NCI-H2227 (cell line): ENCODE measurements around the gene CMA1.
"Not testable (repeated sequence)": the region's sequence is repeated elsewhere in the genome, so short reads cannot be mapped to it uniquely, and the experiment has no call there.

ENCODE experiments used
- DNase-seq: peaks from one replicate; lab custom pipeline; 2025; ENCODE audit not compliant: unreplicated experiment; lab: John Stamatoyannopoulos, UW

CMA1 gene

DNA sequence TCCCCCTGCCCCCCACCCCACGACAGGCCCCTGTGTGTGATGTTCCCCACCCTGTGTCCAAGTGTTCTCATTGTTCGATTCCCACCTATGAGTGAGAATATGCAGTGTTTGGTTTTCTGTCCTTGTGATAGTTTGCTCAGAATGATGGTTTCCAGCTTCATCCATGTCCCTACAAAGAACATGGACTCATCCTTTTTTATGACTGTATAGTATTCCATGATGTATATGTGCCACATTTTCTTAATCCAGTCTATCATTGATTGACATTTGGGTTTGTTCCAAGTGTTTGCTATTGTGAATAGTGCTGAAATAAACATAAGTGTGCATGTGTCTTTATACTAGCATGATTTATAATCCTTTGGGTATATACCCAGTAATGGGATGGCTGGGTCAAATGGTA is 37.6 kb downstream of the CMA1 start:
- not testable (repeated sequence) for DNase-seq

DNA sequence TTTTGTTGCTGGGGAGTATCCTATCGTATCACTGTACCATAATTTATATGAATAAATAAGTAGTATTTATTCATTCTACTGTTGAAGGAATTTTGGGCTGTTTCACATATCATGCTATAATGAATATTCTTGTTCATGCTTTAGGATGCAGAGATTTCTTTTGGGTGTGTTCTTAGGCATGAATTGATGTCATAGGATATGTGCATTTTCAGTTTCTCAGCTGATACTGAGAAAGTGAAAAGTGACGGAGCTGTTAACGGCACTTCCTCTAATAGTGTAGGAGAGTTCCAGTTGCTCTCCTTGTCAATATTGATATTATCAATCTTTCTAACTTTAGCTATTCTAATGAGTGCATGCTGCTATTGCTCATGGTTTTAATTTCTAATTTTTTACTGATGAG is 42.3 kb downstream of the CMA1 start:
- DNase-seq: no peak

DNA sequence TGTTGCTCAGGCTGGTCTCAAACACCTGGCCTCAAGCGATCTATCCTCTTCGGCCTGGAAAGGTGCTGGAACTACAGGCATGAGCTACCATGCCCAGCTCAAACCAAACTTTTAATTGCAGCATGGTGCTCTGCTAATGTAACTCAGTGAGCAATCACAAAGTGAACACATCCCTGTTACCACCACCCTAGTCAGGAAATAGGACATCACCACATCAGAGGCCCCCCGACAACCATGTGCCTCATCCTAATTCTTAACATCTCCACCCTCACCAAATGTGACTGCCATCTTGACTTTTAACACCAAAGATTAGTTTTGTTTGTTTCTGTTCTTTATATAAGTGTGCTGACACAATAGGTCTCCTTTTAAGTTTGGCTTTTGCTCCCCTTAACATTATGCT is 42.7 kb downstream of the CMA1 start:
- no peak for DNase-seq

DNA sequence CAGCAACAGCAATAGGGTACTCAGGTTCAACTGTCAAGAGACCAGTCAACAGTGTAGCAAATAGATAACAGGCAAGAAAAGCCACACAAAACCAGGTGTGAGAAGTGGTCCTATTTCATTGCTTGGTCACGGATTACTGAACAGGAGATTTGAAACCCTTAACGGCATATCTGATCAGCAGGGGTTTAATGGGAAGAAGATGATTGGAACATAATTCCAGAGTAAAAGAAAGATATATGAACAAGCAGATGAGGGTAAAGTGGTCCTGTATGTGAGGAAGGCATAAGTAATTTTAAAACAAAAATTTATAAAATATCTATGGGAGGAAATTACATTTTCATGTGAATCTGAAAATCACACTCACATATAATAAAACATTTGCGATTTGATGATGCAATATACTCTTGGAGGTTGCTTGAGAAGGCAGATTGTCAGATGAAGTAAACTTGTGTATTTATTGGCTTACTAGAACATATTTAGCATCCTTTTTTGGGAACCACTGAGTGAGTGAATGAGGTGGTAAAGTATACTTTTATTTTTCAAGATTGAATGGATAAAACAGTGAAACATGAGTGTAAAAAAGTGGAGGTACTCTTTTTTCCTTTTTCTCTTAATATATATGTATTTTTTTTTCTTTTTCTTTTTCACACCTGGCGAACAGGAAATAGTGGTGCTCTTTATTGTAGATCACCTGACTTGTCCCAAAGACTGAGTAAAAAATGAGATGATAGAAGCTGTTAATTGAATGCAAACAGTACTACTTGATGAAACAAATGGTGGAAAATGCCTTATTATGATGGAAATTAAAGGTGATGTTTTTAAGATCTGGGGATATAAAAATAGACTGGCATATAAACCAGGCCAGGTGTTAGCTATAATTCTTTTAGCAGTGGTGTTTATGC is 43.9 kb downstream of the CMA1 start:
- no peak for DNase-seq

DNA sequence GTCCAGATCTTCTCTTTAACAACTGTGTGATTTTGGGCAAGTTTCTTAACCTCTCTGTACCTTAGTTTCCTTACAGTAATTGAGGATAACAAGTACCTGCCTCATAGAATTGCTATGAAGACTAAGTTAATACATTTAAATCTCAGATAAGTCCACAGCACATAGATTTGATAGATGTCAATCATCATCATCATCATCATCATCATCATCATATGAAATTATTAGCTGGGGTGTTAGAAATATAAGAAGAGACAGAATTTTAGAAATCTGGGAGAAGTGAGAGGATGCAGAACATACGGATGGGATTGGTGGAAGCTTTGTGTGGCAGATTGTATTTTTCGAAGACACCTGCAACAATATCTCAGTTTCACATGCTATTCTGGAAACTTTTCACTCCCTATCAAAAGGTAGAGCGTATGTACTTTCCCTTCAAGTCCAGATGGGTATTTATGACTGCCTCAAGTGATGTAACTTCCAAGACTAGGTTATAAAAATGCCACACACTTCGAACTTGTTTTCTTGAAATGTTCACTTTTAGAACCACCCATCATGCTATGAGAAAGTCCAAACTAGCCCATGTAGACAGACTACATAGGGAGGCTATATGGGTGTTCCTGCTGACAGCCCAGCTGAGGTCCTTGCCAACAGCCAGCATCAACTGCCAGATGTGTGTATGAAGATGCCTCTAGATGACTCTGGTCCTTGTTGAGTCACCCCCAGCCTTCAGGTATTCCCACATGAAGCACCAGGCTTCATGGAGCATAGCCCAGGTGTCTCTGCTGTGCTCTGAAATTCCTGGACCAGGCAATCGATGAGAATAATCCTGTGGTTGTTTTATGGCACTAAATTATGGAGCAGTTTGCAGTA is 44.8 kb downstream of the CMA1 start:
- DNase-seq: no peak

DNA sequence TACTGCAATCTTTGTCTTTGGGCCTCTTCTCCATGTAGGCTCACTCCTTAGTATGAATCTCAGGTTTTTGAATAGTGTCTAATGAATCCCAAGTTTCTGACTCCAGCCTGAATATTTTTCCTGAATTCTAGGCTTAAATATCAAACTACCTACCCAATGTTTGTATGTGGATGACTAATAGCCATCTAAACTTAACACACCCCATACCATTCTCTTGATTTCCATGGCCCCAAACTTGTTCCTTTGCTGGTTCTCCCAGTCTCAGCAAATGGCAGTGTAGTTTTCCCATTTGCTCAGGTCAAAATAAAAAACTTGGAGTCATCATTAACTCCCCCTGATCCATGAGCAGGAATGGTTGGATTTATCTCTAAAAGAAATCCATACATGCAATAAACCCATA is 46.7 kb downstream of the CMA1 start:
- no peak for DNase-seq

DNA sequence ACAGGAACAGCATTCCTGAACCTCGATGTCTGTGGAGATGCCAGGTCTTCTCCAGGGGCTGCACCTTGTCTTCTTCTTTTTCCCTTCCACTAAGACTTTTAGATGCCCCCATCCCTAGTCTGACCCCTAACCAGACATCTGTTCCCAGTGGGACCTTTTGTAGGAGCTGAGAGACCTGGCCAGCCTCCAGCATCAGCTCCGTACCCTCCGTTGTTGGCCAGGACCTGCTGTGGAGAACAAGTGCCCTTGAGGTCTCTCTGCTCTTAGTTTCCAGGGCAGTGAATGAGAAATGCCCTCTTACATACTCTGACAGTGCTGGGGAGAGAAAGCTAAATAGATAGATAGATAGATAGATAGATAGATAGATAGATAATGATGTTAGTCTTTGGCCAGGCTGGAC is 48.7 kb downstream of the CMA1 start:
- no peak for DNase-seq

DNA sequence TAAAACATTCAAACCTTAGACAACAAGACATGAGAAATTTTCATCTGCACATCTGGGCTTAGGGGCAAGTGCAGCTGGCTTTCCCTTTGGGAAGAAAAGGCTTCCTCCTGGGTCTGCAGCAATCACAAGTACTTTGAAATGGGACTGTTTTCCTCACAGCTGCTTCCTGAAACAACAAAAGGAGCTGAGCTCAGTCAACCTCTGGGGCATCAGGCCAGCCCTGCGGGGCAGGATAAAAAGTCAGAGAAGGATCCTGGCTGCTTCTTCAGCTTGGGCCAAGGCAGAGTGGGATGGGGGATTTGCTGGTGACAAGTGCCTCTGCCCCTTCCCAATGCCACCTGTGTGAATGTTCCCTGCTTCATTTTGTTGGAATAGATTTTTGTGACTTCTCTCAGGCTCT is 49.3 kb downstream of the CMA1 start:
- DNase-seq: no peak

DNA sequence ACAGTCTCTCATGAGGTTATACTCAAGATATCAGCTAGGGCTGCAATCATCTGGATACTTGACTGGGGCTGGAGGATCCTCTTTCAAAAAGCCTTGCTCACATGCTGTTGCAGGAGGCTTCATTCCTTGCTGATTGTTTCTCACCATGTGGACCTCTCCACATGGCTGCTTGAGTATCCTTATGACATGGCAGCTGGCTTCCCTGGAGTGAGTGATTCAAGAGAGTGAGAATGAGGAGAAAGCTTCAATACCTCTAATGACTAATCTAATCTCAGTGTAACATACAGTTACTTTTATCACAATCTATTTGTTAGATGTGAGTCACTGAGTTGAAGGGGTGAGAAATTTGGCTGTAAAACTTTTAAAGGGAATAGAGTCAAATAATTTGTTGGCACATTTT is 51.1 kb downstream of the CMA1 start:
- no peak for DNase-seq
